HAP-1 (cell line): ENCODE measurements around the gene NUP214.
"Not testable (repeated sequence)": the region's sequence is repeated elsewhere in the genome, so short reads cannot be mapped to it uniquely, and the experiment has no call there.

Experiments
- DNase-seq, 2 experiments: peaks; one replicate each; pipeline ENCODE4 v3.0.0-alpha.2; 2016 to 2020; ENCODE audit warnings: low spot score in 2 of 2
- H3K27me3 ChIP-seq: fragments of 250-450 bp; sonication (Bioruptor Pico); 2 replicates; pipeline ENCODE4 v1.5.1; 2020; ENCODE audit warnings: low read depth, mild to moderate bottlenecking, moderate library complexity
- H3K36me3 ChIP-seq: fragments of 250-450 bp; sonication (Bioruptor Pico); replicated peaks from 2 replicates; pipeline ENCODE4 v1.5.1; 2020; ENCODE audit warnings: mild to moderate bottlenecking
- H3K4me1 ChIP-seq: fragments of 250-450 bp; sonication (Bioruptor Pico); 2 replicates; pipeline ENCODE4 v1.5.1; 2020; ENCODE audit warnings: mild to moderate bottlenecking
- H3K4me3 ChIP-seq: fragments of 250-450 bp; sonication (Bioruptor Pico); 2 replicates; pipeline ENCODE4 v1.5.1; 2020; ENCODE audit warnings: mild to moderate bottlenecking, moderate library complexity
- H3K9me3 ChIP-seq: fragments of 250-450 bp; sonication (Bioruptor Pico); 2 replicates; pipeline ENCODE4 v1.5.1; 2020; ENCODE audit warnings: mild to moderate bottlenecking, moderate library complexity
- in situ Hi-C: fragments of 300-500 bp; cut with MboI; formaldehyde crosslinking; loops from 3 replicates; pipeline ENCODE4 v1.14.3; 2020; ENCODE audit warnings: low sequenced_read_pairs, inconsistent platforms, mixed read lengths

NUP214 gene

GRCh38 chr9:131191032-131191431, 65.6 kb downstream of the NUP214 start:
- DNase-seq, H3K9me3 ChIP-seq, H3K4me3 ChIP-seq, H3K4me1 ChIP-seq, H3K27me3 ChIP-seq, in situ Hi-C loops: not testable (repeated sequence)
- peaks cover 49% of the 10 kb centered on the region for H3K36me3 ChIP-seq

DNA sequence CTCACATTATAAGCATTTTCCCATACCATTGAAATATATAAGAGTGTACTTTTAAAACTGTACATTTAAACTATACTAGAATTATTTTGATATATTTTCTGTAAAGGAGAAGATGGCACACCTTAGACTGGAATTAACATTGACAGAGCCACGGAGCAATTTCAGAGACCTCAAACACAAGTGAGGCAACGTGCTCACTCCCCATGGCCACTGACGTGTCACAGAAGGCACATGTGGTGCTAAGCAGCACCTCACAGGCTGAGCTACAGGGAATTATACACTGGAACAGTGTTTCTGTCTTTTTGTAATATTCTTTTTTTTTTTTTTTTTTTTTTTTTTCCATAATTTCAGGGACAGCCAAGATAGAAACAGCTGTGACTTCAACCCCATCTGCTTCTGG, 66.5 kb downstream of the NUP214 start:
- in situ Hi-C loops = no loop called here
- H3K9me3 ChIP-seq = no peaks in the 10 kb centered on the region
- H3K36me3 ChIP-seq = peaks cover 57% of the 10 kb centered on the region
- no peaks in the 10 kb centered on the region for H3K27me3 ChIP-seq
- no peaks in the 10 kb centered on the region for H3K4me1 ChIP-seq
- no peak overlapping the region for H3K4me3 ChIP-seq
- DNase-seq = no peak

DNA sequence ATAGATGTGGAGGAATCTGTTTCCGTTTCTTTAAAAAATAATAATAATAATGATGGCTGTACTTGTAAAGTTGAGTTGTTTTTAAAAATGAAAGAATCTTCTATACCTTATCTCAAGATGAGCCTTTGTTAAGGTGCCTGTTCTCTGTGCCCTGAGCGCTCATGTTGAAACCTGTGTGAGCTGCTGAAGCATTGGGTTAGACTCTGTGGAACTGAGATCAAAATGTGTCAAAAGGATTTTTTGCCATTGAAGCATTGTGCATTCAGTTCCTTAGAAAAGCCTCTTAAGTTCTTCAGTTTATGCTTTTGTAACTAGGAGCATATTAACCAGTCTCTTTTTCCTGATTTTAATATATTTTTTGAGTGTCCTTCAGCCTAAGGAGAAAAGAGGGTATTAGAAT, 67.7 kb downstream of the NUP214 start:
- no peaks in the 10 kb centered on the region for H3K4me1 ChIP-seq
- H3K4me3 ChIP-seq = no peak overlapping the region
- peaks cover 62% of the 10 kb centered on the region for H3K36me3 ChIP-seq
- no peaks in the 10 kb centered on the region for H3K9me3 ChIP-seq
- no peak for DNase-seq
- no peaks in the 10 kb centered on the region for H3K27me3 ChIP-seq
- in situ Hi-C loops = no loop called here

DNA sequence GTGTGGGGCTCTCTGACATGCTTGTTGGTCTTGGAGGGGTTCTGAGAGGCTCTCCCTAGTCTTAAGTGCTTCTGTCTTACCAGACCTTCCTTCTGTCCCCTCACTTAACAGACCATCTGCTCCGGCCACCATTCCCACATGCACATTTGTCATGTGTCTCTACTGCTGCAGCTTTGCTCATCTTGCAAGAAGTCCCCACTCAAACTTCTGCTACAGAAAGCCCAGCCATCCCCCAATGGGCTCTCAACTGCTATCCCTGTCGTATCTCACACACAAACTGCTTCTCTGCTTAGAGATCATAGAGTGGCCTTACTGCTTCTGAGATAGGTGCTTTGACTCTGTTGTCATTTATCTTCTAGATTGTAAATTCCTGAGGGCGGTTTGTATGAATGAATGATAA, 69.4 kb downstream of the NUP214 start:
- H3K9me3 ChIP-seq = no peaks in the 10 kb centered on the region
- H3K27me3 ChIP-seq = no peaks in the 10 kb centered on the region
- in situ Hi-C loops = no loop called here
- H3K4me1 ChIP-seq = no peaks in the 10 kb centered on the region
- DNase-seq = no peak
- H3K4me3 ChIP-seq = no peak overlapping the region
- H3K36me3 ChIP-seq = peaks cover 66% of the 10 kb centered on the region

- no peaks in the 10 kb centered on the region for H3K4me1 ChIP-seq
- H3K4me3 ChIP-seq = no peak overlapping the region
- no peak for DNase-seq
- no peaks in the 10 kb centered on the region for H3K9me3 ChIP-seq
- no peaks in the 10 kb centered on the region for H3K27me3 ChIP-seq
- in situ Hi-C loops = no loop called here
- H3K36me3 ChIP-seq = peaks cover 65% of the 10 kb centered on the region
Observed at GRCh38 chr9:131197160-131197911, 72.0 kb downstream of the NUP214 start.

GRCh38 chr9:131198041-131198715, 72.8 kb downstream of the NUP214 start:
- in situ Hi-C loops = no loop called here
- Histone ChIP-seq H3K36me3 (peaks cover 63% of the 10 kb centered on the region), H3K9me3 (no peaks in the 10 kb centered on the region), H3K4me1 (no peaks in the 10 kb centered on the region), H3K4me3 (no peak overlapping the region), H3K27me3 (no peaks in the 10 kb centered on the region)
- DNase-seq = no peak

GRCh38 chr9:131201856-131202255, 76.5 kb downstream of the NUP214 start:
- Histone ChIP-seq H3K4me1 (no peaks in the 10 kb centered on the region), H3K9me3 (no peaks in the 10 kb centered on the region), H3K4me3 (no peak overlapping the region), H3K36me3 (peaks cover 76% of the 10 kb centered on the region), H3K27me3 (no peaks in the 10 kb centered on the region)
- DNase-seq = no peak
- in situ Hi-C loops = no loop called here

GRCh38 chr9:131203431-131204218, 78.2 kb downstream of the NUP214 start:
- Histone ChIP-seq H3K9me3 (no peaks in the 10 kb centered on the region), H3K27me3 (no peaks in the 10 kb centered on the region), H3K4me1 (no peaks in the 10 kb centered on the region), H3K4me3 (no peak overlapping the region), H3K36me3 (peaks cover 64% of the 10 kb centered on the region)
- DNase-seq = no peak
- in situ Hi-C loops = no loop called here

- in situ Hi-C loops = no loop called here
- no peaks in the 10 kb centered on the region for H3K4me1 ChIP-seq
- DNase-seq = no peak
- peaks cover 57% of the 10 kb centered on the region for H3K36me3 ChIP-seq
- no peaks in the 10 kb centered on the region for H3K9me3 ChIP-seq
- H3K27me3 ChIP-seq = no peaks in the 10 kb centered on the region
- H3K4me3 ChIP-seq = no peak overlapping the region
Observed at GRCh38 chr9:131204285-131204684, 78.9 kb downstream of the NUP214 start.

DNA sequence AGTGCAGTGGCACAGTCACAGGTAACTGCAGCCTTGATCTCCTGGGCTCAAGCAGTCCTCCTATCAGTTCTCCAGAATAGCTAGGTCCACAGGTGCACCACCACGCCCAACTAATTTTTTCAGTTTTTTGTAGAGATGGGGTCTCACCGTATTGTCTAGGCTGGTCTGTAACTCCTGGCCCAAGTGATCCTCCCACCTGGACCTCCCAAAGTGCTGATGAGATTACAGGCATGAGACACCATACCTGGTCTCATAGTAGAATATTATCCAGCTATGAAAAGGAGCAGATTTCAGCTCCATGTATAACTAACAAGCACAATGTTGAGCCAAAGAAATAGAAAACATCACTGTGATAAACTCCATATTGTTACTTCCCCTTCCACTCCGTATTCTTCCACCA, 81.1 kb downstream of the NUP214 start:
- DNase-seq = no peak
- no peak overlapping the region for H3K4me3 ChIP-seq
- H3K9me3 ChIP-seq = 0 out of 2 replicates have a peak, but pooled peaks cover under 1% of the 10 kb centered on the region
- no peaks in the 10 kb centered on the region for H3K4me1 ChIP-seq
- in situ Hi-C loops = no loop called here
- no peaks in the 10 kb centered on the region for H3K27me3 ChIP-seq
- H3K36me3 ChIP-seq = peaks cover 57% of the 10 kb centered on the region

DNA sequence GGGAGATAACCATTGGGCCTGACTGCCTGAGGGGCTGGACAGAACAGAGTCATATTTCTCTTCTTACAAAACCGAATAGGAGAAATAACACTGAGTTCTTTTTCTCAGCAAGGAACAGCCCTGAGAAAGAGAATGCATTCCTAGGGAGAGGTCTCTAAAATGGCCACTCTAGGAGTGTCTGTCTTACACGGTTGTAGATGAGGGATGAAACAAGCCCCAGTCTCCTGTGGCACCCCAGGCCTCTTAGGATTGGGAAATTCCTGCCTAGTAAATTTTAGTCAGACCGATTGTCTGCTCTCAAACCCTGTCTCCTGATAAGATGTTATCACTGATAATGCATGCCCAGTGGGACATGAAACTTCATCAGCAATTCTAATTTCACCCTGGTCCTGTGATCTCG, 86.5 kb downstream of the NUP214 start:
- H3K27me3 ChIP-seq, H3K9me3 ChIP-seq, DNase-seq, H3K4me3 ChIP-seq, H3K4me1 ChIP-seq, in situ Hi-C loops: not testable (repeated sequence)
- H3K36me3 ChIP-seq = peaks cover 31% of the 10 kb centered on the region

GRCh38 chr9:131214286-131214856, 89.0 kb downstream of the NUP214 start:
- no peaks in the 10 kb centered on the region for H3K27me3 ChIP-seq
- peaks cover 29% of the 10 kb centered on the region for H3K36me3 ChIP-seq
- peaks cover 2% of the 10 kb centered on the region; the same call in 1 of the 2 replicates for H3K9me3 ChIP-seq
- in situ Hi-C loops = no loop called here
- H3K4me3 ChIP-seq = no peak overlapping the region
- no peak for DNase-seq
- H3K4me1 ChIP-seq = no peaks in the 10 kb centered on the region

GRCh38 chr9:131214876-131215275, 89.5 kb downstream of the NUP214 start:
- Histone ChIP-seq H3K9me3 (peaks cover 2% of the 10 kb centered on the region; the same call in 1 of the 2 replicates), H3K4me3 (no peak overlapping the region), H3K36me3 (peaks cover 32% of the 10 kb centered on the region), H3K4me1 (no peaks in the 10 kb centered on the region), H3K27me3 (no peaks in the 10 kb centered on the region)
- in situ Hi-C loops = no loop called here
- no peak for DNase-seq
